ENCODE data around the gene FAM200B. TPM values are rescaled to one million over a fixed set of nuclear protein-coding genes. Genes with fewer than 3 reads are reported as not detected.
"Not testable (repeated sequence)": the region's sequence is repeated elsewhere in the genome, so short reads cannot be mapped to it uniquely, and the experiment has no call there.

Gene FAM200B
- total and polyA plus RNA-seq, 11 donors = 23.2 to 37.7 (median 32.2) TPM

- intact Hi-C loops (cut with DNase I) = loop anchor here in 5 of 10 donors (5.0 to 10.0 kb wide), 3 partner anchors 159 to 277 kb away; no protein-coding TSS in a partner anchor
- H3K36me3 ChIP-seq = peaks cover 0 to 13% (median 0%) of the 10 kb centered on the region in 9 donors
- TF ChIP-seq CTCF (IDR thresholded peaks at IDR 0.05) (no peak), POLR2A (IDR thresholded peaks at IDR 0.05) (no peak)
- H3K27ac ChIP-seq = peak overlapping the region in 1 of 12 donors; percentile 36
- H3K4me3 ChIP-seq = no peak overlapping the region
- peaks cover 0 to 4% (median 0%) of the 10 kb centered on the region in 12 donors for H3K4me1 ChIP-seq
- no peak for ATAC-seq
- WGBS, 4 donors = 44 to 59% (median 49%) methylated on average over 4 of the region's 4 CpGs
- no peaks in the 10 kb centered on the region for H3K27me3 ChIP-seq
- H3K9me3 ChIP-seq = no peaks in the 10 kb centered on the region
- no peak for DNase-seq
These were observed 44.0 kb downstream of the FAM200B start for GRCh38 chr4:15725608-15726007.

- ATAC-seq (peak in 3 of 4 donors; percentile 36 to 53 (median 51)), DNase-seq (peak in 1 of 5 donors; percentile 13)
- Histone ChIP-seq H3K4me3 (no peak overlapping the region), H3K36me3 (peaks cover 0 to 3% (median 0%) of the 10 kb centered on the region in 9 donors), H3K4me1 (peaks cover 0 to 4% (median 0%) of the 10 kb centered on the region in 12 donors), H3K27me3 (no peaks in the 10 kb centered on the region), H3K27ac (no peak overlapping the region), H3K9me3 (no peaks in the 10 kb centered on the region)
- TF ChIP-seq CTCF (IDR thresholded peaks at IDR 0.05) = peak; percentile 79 to 93 (median 87)
- TF ChIP-seq POLR2A (IDR thresholded peaks at IDR 0.05) = no peak
- WGBS, 4 donors = 8 to 14% (median 11%) methylated on average over 3 of the region's 3 CpGs
- intact Hi-C loops (cut with DNase I) = loop anchor here (1.0 to 10.0 kb wide), 9 partner anchors 49 to 275 kb away; partner anchors contain the start of gene CD38 (in 1 of the 10)
These were observed 48.4 kb downstream of the FAM200B start for GRCh38 chr4:15729910-15730533.

- H3K27me3 ChIP-seq, H3K4me1 ChIP-seq, H3K4me3 ChIP-seq, DNase-seq, H3K27ac ChIP-seq, H3K9me3 ChIP-seq, H3K36me3 ChIP-seq, ATAC-seq: not testable (repeated sequence)
- 77 to 79% (median 79%) methylated on average over 5 of the region's 5 CpGs for WGBS, 4 donors
- intact Hi-C loops (cut with DNase I) = loop anchor here in 9 of 10 donors (5.0 to 10.0 kb wide), 5 partner anchors 74 to 272 kb away; no protein-coding TSS in a partner anchor
These were observed 51.4 kb downstream of the FAM200B start for GRCh38 chr4:15733061-15733460.

- H3K36me3 ChIP-seq = no peaks in the 10 kb centered on the region
- TF ChIP-seq CTCF (IDR thresholded peaks at IDR 0.05) (no peak), POLR2A (IDR thresholded peaks at IDR 0.05) (no peak)
- H3K9me3 ChIP-seq = no peaks in the 10 kb centered on the region
- ATAC-seq (no peak), DNase-seq (no peak)
- intact Hi-C loops (cut with DNase I) = loop anchor here in 2 of 10 donors (10.0 kb wide), 2 partner anchors 149 to 269 kb away; no protein-coding TSS in a partner anchor
- H3K4me3 ChIP-seq = no peak overlapping the region
- 75 to 83% (median 79%) methylated on average over 6 of the region's 6 CpGs for WGBS, 4 donors
- H3K27ac ChIP-seq = no peak overlapping the region
- H3K27me3 ChIP-seq = no peaks in the 10 kb centered on the region
- no peaks in the 10 kb centered on the region for H3K4me1 ChIP-seq
These were observed 53.9 kb downstream of the FAM200B start for GRCh38 chr4:15735536-15735935.
